ENCODE results near the gene SENP5.

SENP5 gene

DNA sequence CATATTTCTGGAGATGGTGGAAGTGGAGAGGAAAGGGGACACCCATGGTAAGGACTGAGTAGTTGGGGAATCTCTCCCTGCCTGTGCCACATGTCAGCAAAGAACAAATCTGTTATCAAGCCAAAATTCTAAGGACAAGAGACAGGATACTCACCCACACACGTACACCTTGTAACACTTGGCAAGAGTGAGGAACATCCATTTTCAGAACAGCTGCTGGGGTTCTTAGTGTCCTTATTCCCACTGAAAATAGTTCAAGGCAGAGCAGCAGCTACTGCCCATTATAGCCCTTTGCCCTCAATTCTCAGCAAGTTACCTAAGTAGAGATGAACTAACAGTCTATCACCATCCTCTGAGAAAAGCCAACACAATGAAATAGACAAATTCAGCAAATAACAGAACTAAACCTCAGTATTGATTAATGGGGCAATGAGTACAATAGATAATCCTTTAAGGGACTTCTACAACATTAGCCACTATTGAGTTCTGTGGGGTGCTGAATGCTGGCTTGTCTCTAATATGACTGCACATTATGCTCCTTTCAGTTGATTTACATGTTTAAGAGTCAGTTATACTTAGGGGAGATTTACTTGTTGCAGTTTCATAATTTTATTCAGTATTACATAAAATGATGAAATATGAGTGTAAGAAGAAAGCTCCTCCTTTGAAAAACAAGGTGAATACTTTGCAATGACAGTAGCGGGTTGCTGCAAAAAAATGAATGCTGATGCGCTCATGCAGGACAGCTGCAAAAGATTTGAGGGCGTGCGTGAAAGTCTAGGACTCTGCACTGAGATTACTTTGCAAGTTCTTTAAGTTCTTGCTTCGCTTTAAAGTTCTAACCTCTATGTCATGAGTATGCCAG, 22.4 kb downstream of the SENP5 start:
- no peak for DNase-seq

- DNase-seq: no peak
These were observed 27.0 kb downstream of the SENP5 start for GRCh38 chr3:196894557-196895295.

DNA sequence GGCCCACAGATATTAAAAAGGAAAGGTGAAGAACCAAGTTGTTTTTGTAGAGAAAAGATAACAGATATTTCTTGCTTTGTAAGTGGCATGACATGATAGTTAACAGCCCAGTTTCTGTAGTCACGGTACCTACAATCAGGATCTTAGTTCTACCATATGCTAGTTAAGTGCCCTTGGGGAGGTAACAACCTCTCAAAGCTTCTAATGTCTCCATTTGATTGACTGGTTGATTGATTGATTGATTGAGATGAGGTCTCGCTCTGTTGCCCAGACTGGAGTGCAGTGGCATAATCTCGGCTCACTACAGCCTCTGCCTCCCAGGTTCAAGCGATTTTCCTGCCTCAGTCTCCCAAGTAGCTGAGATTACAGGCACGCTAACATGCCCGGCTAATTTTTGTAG, 28.5 kb downstream of the SENP5 start:
- DNase-seq: no peak

- no peak for DNase-seq
These were observed 34.0 kb downstream of the SENP5 start for GRCh38 chr3:196901768-196902167.

- no peak for DNase-seq
These were observed 34.6 kb downstream of the SENP5 start for GRCh38 chr3:196902296-196902695.

- no peak for DNase-seq
These were observed 36.0 kb downstream of the SENP5 start for GRCh38 chr3:196903740-196904139.

- no peak for DNase-seq
These were observed 47.1 kb downstream of the SENP5 start for GRCh38 chr3:196914866-196915265.

DNA sequence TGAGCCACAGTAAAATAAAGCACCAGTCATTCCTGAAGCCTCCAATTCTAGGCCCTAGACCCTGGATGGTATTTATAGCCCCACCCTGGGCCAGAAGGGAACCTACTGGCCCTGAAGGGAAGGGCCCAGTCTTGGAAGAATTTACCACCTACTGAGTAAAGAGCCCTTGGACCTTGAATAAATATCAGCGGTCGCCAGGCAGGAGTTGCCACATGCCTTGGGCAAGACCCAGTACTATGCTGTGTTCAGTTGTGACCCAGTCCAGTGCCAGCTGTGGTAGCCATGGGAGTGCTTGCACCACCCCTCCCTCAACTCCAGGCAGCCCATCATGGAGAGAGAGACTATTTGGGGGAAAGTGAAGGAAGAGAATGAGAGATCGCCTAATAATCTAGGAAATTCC, 47.7 kb downstream of the SENP5 start:
- DNase-seq: no peak

DNA sequence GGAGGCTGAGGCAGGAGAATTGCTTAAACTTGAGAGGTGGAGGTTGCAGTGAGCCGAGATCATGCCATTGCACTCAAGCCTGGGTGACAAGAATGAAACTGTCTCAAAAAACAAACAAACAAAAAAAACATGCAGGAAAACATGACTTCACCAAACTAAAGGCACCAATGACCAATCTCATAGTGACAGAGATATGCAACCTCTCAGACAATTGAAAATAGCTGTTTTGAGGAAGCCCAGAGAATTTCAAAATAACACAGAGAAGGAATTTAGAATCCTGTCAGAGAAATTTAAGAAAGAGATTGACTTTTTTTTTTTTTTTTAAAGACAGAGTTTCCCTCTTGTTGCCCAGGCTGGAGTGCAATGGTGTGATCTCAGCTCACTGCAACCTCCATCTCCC, 48.5 kb downstream of the SENP5 start:
- no peak for DNase-seq

GRCh38 chr3:196916995-196917394, 49.3 kb downstream of the SENP5 start:
- DNase-seq: no peak

GRCh38 chr3:196918968-196919367, 51.2 kb downstream of the SENP5 start:
- no peak for DNase-seq

- no peak for DNase-seq
These were observed 53.0 kb downstream of the SENP5 start for GRCh38 chr3:196920733-196921132.

GRCh38 chr3:196927571-196928453, 60.1 kb downstream of the SENP5 start:
- no peak for DNase-seq

DNA sequence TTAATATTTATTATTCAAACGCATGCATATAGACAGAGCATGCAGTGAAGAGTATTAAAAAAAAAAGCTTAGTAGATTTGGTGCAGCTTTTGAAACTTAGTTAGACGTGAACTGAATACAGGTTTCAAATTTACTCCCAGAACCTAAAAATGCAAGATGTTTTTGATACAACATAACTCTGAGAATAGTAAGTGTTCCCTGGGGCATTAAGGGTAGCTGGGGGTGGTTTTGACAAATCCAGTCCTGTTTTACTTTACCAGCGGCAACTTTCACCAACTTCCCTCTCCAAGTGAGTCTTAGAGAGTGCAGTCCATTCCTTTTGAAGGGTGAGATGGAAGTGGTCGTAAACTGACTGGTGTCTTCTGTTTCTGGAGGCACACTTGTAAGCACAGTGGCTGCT, 63.4 kb downstream of the SENP5 start:
- no peak for DNase-seq

GRCh38 chr3:196931828-196932587, 64.3 kb downstream of the SENP5 start:
- no peak for DNase-seq

DNA sequence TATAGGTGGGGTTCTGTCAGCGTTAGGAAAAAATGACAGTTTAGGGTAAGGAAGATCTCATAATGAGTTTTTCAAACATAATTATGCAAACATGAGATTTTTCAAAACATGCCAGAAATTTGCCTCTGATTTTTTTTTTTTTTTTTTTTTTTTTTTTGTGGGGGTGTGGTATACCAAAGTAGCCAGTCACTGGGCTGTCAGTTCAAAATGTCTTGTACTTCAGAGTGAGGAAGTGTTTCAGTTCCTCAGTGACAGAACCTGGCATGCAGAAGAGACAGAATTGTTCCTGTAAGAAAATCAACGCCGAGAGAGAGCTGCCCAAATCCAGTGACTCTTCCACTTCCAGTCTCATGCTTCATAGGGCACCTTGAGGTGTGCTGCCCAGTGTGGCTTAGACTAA, 64.9 kb downstream of the SENP5 start:
- DNase-seq: no peak

DNA sequence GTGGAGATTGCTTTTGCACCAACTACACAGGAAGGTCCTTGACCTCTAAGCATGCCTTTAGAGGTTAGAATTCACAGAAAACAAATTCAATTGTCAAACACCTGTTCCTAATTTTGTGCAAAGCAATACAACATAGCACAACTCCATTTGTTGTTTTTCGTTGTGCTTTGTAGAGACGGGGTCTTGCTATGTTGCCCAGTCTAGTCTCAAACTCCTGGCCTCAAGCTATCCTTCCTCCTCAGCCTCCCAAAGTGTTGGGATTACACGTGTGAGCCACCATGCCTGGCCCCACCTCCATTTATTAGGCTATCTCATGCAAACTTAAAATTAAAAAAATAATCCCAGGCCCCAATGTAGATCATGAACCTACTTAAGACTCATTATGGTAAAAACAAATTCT, 68.6 kb downstream of the SENP5 start:
- no peak for DNase-seq

- no peak for DNase-seq
These were observed 70.4 kb downstream of the SENP5 start for GRCh38 chr3:196938124-196938523.

GRCh38 chr3:196938576-196938975, 70.9 kb downstream of the SENP5 start:
- no peak for DNase-seq

DNA sequence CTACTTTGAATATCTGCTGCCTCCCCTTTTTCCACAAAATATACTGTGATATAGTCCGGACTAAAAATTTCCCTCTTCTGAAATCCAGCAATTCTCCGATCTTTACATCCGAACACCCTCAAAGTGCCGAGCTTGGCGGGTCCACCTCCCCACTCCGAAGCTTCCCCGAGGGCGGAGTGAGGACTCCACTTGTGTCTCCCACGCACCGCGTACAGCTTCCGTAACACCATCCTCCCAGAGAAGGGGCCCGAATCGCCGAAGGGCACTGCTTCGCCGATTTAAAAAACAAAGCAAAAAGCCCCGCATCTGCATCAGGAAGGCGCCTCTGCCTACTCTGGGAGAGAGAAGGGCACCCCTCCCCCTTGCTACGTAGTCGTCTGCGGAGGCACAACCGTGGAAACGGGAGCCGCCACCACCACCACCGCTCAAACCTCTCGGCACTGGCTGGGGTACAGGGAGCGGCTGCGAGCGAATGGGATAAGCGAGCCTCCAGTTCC, 74.1 kb downstream of the SENP5 start:
- DNase-seq: no peak

- DNase-seq: peak; percentile 82 to 88
These were observed 74.7 kb downstream of the SENP5 start, which contains the start of gene NCBP2 for GRCh38 chr3:196942226-196942914. TSS of gene NCBP2 (minus strand) at chr3:196942528. CDS start at chr3:196942503, 25 bp downstream.

DNA sequence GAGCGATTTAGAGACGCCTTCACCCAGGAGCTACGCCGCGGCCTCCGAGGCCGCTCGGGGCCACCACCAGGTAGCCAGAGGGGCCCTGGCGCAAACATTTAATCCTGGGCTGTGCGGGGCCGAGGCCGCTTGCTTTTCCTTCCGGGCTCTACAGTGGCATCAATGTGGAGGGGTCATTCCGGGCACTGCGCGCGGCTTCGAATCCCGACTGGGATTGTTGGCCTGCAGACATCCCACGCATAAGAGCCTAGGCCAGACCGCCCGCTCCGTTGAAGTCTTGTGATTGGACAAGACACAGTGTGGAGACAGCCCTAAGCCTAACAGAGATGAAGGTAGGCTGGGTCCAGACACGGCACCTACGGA, 75.2 kb downstream of the SENP5 start:
- no peak for DNase-seq

Measured in SHP77 (cell line).